Dendritic cell treated with granulocyte-macrophage colony-stimulating factor and Interleukin-4, amounts not matched to agents 40 ng/mL and 50 ng/mL, for 4 days (primary cell): ENCODE data around the gene MCRIP1.

ENCODE experiments used
- H3K27ac Mint-ChIP-seq: one replicate; pipeline ENCODE4 v1.8.0; 2022; ENCODE audit warnings: mild to moderate bottlenecking, mixed read lengths
- H3K27me3 Mint-ChIP-seq: one replicate; pipeline ENCODE4 v1.8.0; 2022; ENCODE audit warnings: mild to moderate bottlenecking, mixed read lengths
- H3K36me3 Mint-ChIP-seq: one replicate; pipeline ENCODE4 v1.8.0; 2022; ENCODE audit warnings: low read depth, mixed read lengths
- H3K4me1 Mint-ChIP-seq: one replicate; pipeline ENCODE4 v1.8.0; 2022; ENCODE audit warnings: low read depth, mixed read lengths
- H3K4me3 Mint-ChIP-seq: one replicate; pipeline ENCODE4 v1.8.0; 2022; ENCODE audit warnings: mild to moderate bottlenecking, moderate library complexity, mixed read lengths
- H3K9me3 Mint-ChIP-seq: one replicate; pipeline ENCODE4 v1.8.0; 2022; ENCODE audit warnings: mixed read lengths
- intact Hi-C: fragments of 100-400 bp; cut with micrococcal nuclease; formaldehyde crosslinking; loops from one replicate; pipeline ENCODE4 v1.15.0; 2022

Gene MCRIP1

DNA sequence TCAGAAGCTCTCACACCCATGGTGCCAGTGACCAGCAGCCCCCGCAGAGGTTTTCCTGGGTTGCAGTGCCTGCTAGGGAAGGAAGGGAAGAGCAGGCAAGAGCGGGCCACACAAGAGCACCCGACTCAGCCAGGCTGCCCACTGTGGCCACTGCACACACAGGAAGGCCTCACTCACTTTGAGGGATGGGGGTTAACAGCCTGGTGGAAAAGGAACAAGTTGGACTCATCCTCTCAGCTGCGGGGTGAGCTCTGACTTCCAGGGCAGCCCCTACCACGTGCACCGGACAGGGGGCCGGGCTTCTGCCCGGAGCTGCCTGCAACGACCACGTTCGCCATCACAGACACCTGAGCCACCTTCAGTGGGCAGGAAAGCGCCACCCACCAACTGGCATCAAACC, 19.1 kb upstream of the MCRIP1 start:
- Mint-ChIP-seq H3K27ac (no peak overlapping the region), H3K36me3 (peaks cover 99% of the 10 kb centered on the region), H3K4me1 (peaks cover 11% of the 10 kb centered on the region)

DNA sequence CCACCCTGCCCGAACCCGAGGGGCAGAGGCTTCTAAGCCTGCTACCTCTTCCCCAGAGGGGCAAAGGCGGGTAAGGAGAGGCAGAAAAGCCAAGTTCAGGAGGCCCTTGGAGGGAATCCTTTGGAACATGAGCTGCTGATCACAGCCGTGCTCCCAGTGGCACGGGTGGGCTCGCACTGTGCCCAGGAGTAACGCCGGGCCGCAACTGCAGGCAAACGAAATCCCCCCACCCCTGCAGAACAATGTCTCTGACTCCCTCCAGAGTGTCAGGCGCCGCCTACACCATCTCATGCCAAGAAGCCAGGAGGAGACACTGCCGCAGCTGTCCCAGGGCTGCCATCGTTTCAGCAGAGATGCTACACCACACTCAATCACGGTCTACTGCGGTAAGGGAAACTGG, 18.3 kb upstream of the MCRIP1 start:
- Mint-ChIP-seq H3K36me3 (peaks cover 99% of the 10 kb centered on the region), H3K4me3 (no peak overlapping the region), H3K9me3 (no peaks in the 10 kb centered on the region), H3K27me3 (no peaks in the 10 kb centered on the region), H3K27ac (no peak overlapping the region), H3K4me1 (peaks cover 9% of the 10 kb centered on the region)
- intact Hi-C loops, result no loop called here

More for the DNA sequence above, 19.1 kb upstream of the MCRIP1 start:
- intact Hi-C loops, result no loop called here
- Mint-ChIP-seq H3K27me3 (no peaks in the 10 kb centered on the region), H3K9me3 (no peaks in the 10 kb centered on the region), H3K4me3 (no peak overlapping the region)

DNA sequence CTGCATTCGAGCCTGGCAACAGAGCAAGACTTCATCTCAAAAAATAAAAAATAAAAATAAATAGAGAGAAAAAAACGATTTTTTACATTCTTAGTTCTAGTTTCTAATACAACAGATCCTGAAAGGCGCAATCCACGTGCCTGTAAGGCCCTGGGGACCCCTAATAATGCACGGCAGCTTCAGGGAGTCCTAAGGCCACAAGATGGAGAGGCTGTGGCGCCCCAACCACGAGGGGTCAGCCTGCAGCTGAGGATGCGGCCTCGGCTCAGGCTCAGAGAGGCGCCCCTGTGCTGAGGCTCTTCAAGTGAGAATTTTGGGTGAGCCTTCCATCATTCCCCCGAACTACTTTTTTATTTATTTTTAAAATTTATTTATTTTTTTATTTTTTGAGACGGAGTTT, 16.4 kb upstream of the MCRIP1 start:
- no peak overlapping the region for H3K27ac Mint-ChIP-seq
- H3K27me3 Mint-ChIP-seq, result no peaks in the 10 kb centered on the region
- intact Hi-C loops, result no loop called here
- no peaks in the 10 kb centered on the region for H3K9me3 Mint-ChIP-seq
- H3K4me1 Mint-ChIP-seq, result peaks cover 8% of the 10 kb centered on the region
- peaks cover 99% of the 10 kb centered on the region for H3K36me3 Mint-ChIP-seq
- no peak overlapping the region for H3K4me3 Mint-ChIP-seq

DNA sequence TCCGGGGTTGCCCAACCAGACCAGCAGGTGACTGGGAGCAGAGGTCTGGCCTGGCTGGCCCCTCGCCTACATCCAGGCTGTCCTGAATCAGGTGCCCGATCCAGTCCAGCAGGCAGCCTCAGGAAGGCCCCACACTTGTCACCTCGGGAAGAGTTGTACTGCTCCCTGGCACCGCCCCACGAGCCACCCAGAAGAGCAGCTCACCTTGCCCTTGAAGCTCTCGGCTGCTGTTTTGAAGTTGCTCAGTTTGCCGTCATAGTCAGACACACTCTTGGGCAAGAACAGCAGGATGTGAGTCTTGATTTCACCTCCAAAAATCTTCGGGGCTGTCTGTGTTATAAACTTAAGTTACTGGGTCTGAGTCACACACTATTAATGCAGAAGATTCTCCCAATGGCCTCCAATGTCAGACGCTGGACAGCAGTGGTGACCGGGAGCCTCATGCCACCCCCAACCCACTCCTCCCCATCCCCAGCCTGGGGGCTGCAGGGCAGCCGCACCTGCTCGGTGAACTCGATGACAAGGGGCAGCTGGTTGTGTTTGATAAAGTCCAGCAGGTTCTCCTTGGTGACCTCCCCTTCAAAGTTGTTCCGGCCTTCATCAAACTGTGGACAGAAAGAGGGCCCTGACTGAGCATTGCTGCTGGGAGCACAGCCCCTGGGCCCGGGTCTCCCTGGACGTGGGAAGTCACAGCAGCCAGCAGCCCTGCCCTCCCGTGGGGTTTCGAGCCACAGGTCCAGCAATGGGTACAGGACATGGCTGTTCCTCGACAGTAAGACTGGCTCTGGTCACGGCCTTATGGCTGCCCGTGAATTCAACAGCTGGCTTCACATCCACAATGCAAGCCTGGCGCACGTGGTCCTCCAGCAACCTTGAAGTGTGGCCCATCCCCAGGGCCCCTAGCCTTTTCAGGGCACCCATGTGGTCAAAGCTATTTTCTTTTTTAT, 13.9 kb upstream of the MCRIP1 start:
- no peak overlapping the region for H3K4me3 Mint-ChIP-seq
- no peak overlapping the region for H3K27ac Mint-ChIP-seq
- no peaks in the 10 kb centered on the region for H3K9me3 Mint-ChIP-seq
- H3K4me1 Mint-ChIP-seq, result peaks cover 17% of the 10 kb centered on the region
- intact Hi-C loops, result no loop called here
- H3K36me3 Mint-ChIP-seq, result peaks cover 98% of the 10 kb centered on the region
- no peaks in the 10 kb centered on the region for H3K27me3 Mint-ChIP-seq

DNA sequence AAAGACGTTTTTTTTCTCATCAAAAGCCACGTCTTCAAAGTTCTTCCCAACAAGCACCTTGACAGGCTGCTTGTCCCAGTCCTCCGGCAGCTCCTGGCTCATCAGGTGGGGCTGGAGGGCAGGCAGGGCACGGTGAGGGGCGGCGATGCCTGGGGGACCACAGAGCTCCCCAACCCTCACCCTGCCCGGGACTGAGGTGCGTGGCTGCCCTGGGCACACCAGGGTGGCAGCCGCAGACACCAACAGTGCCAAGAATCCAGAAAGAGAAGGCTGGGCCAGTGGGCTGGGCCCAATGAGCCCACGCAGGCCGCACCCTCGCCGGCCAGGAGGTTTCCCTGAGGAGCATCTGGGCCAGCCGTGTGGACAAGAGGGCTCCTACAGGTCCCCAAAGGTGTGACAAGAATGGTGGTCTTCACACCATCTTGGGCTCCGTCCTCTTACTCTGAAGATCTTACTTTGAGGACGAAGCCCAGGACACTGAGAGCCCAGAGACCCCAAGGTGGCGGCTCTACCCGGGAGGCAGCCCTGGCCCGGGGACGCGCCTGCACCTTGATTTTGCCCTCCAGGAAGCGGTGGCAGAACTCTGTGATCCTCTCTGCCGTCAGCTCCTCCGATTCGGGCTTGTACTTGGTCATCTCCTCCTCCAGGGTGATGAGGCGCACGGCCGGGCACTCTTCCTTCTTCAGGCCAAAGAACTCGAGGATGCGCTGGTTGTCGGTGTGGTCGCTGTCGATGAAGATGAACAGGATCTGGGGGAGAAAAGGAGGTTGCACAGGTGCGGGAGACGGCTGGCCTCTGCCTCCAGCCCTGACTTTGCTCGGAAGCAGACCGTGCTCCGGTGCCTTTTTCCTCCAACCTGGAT, 13.0 kb upstream of the MCRIP1 start:
- Mint-ChIP-seq H3K27me3 (no peaks in the 10 kb centered on the region), H3K36me3 (peaks cover 89% of the 10 kb centered on the region)
- intact Hi-C loops, result no loop called here

DNA sequence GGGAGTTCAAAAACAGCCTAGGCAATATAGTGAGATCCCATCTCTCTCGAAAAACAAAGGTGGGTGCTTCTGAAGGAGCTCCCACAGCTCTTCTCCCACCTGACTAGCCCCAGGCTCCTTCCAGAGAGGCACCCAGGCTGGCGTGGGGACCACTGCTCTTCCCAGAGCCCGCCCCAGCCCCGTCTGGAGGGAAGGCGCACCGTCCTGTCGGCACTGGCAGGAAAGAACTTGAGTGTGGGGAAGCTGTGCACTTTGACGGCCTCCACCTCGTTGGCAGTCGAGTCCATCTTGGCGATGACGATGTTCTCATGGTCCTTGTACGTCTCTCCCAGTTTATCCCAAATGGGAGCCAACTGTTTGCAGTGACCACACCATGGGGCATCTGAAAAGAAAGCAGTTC, 12.3 kb upstream of the MCRIP1 start:
- no peaks in the 10 kb centered on the region for H3K27me3 Mint-ChIP-seq
- no peaks in the 10 kb centered on the region for H3K9me3 Mint-ChIP-seq
- peaks cover 31% of the 10 kb centered on the region for H3K4me1 Mint-ChIP-seq
- H3K36me3 Mint-ChIP-seq, result peaks cover 81% of the 10 kb centered on the region
- no peak overlapping the region for H3K4me3 Mint-ChIP-seq
- intact Hi-C loops, result no loop called here
- H3K27ac Mint-ChIP-seq, result no peak overlapping the region

More for the DNA sequence above, 13.0 kb upstream of the MCRIP1 start:
- Mint-ChIP-seq H3K4me1 (peaks cover 26% of the 10 kb centered on the region), H3K9me3 (no peaks in the 10 kb centered on the region), H3K27ac (no peak overlapping the region), H3K4me3 (no peak overlapping the region)

DNA sequence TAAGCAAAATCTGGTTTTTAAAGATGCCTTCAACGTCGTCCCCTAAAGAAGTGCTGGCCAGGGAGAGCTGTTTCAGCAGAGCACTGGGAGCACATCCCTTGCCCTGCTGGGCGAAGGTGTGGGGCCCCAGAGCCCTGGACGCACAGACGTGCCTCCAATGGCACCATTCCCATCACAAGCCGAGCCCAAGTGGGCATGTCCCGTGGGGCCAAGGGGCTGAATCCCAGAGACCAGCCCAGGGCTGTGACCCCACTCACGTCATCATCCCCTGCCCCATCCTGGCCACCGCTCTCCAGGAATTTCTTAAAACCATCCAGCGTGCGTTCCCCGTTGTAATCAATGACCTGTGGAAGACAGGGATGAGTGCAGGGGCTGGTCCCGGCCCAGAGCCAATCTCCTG, 11.8 kb upstream of the MCRIP1 start:
- intact Hi-C loops, result no loop called here
- Mint-ChIP-seq H3K9me3 (no peaks in the 10 kb centered on the region), H3K27me3 (no peaks in the 10 kb centered on the region), H3K4me3 (no peak overlapping the region), H3K27ac (peak overlapping the region; percentile 52), H3K4me1 (peaks cover 31% of the 10 kb centered on the region), H3K36me3 (peaks cover 78% of the 10 kb centered on the region)

DNA sequence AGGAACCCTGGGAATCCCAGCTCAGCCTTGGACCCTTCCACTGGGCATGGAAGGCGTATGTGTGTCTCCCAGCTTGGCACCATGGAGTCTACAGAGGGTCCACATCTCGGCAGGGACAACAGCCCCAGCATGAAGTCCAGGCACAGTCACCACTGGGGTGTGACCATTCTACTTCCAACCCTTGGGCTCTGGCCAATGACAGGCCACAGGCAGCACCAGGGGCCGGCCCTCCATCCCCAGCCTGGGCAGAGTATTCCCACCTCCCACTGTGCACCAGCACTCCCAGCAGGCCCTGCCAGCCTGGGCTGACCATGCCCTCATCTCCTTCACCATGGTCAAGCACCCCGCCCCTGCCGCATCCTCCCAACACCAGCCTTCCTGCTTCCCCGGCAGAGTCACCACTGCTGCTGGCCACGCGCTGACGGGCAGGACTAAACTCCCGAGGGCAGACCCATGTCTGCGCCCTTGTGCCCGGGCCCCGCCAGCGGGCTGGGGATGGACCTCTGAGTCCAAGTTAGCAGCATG, 11.3 kb upstream of the MCRIP1 start:
- peaks cover 31% of the 10 kb centered on the region for H3K4me1 Mint-ChIP-seq
- no peaks in the 10 kb centered on the region for H3K27me3 Mint-ChIP-seq
- H3K9me3 Mint-ChIP-seq, result no peaks in the 10 kb centered on the region
- intact Hi-C loops, result no loop called here
- peaks cover 73% of the 10 kb centered on the region for H3K36me3 Mint-ChIP-seq
- H3K27ac Mint-ChIP-seq, result peak overlapping the region; percentile 52
- H3K4me3 Mint-ChIP-seq, result no peak overlapping the region

DNA sequence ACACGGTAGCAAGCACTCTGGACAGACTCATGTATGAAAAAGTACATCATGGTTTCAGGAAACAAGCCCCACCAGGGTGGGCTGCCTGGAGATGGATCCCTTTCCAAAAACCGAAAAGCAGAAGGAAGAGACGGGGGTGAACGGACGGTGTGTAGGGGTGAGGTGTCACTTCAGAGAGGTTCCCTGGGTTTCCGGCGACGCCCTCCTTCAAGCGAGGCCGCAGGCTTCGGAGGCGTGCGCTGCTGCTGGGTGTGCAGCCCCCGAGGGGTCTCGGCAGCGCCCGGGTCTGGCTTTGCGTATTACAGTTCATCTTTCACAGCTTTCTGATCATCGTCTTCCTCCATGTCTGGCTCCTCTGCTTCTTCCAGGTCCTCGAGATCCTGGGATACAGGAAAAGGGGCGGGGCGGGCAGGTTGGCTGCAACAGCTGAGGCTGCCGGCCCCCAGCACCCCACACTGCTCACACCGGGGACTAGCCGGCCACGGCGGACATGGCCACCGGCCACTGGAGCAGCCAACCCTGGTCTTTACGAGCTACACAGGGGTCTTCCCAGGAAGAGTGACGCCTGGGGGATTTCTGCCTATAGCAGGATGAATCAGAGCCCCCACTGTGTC, 10.7 kb upstream of the MCRIP1 start:
- Mint-ChIP-seq H3K36me3 (peaks cover 67% of the 10 kb centered on the region), H3K4me3 (no peak overlapping the region), H3K9me3 (no peaks in the 10 kb centered on the region), H3K27me3 (no peaks in the 10 kb centered on the region), H3K27ac (no peak overlapping the region), H3K4me1 (peaks cover 31% of the 10 kb centered on the region)
- intact Hi-C loops, result no loop called here

DNA sequence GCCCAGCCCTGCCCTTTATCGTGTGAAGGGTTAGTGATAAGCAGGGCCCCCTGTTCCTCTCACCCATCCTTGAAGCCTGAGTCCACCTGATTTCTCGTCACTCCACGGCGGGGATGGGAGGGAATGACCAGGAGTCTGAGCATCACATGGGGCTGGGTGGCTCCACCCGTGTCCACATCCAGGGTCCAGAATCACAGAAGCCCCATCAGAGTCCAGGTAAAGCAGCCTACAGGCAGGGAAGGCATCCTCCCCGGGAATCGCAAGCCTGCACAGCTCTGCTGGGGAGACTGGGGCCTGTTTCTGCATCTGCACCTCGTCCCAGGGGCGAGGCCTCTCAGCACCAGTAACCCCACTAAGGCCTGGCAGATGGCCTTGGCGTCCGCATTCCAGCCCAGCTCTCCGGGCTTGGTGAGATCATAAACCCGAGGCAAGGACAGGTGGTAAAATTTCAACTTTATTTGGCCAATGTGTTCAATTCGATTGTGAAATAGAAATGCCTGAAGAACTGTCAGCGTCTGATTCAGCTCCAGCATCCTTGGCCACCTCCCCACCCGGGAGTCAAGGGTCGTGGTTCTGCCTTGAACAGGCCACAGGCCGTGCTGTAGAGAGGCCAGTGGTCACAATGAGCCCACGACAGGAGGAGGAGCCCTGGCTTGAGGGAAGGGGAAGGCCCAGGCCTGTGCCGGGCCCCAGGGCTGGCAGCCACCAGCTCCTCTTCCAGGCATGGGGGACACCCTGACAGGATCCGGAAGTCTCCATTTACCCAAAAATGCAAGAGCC, 9.8 kb upstream of the MCRIP1 start:
- H3K27me3 Mint-ChIP-seq, result no peaks in the 10 kb centered on the region
- intact Hi-C loops, result no loop called here
- H3K9me3 Mint-ChIP-seq, result no peaks in the 10 kb centered on the region
- peaks cover 58% of the 10 kb centered on the region for H3K36me3 Mint-ChIP-seq
- H3K27ac Mint-ChIP-seq, result no peak overlapping the region
- H3K4me1 Mint-ChIP-seq, result peaks cover 34% of the 10 kb centered on the region
- H3K4me3 Mint-ChIP-seq, result no peak overlapping the region

DNA sequence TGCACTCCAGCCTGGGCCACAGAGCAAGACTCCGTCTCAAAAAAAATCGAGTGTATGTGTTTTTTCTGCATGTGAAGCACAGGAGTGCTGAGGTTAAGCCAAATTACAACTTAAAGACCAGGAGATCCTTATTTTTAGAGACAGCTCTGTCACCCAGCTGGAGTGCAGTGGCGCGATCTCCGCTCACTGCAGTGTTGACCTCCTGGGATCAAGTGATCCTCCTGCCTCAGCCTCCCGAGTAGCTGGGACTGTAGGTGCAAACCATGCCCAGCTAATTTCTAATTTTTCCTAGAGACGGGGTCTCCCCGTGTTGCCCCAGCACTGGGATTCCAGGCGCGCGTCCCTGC, 9.3 kb upstream of the MCRIP1 start:
- Mint-ChIP-seq H3K4me1 (peaks cover 40% of the 10 kb centered on the region), H3K27me3 (no peaks in the 10 kb centered on the region), H3K9me3 (no peaks in the 10 kb centered on the region), H3K36me3 (peaks cover 52% of the 10 kb centered on the region), H3K27ac (no peak overlapping the region), H3K4me3 (no peak overlapping the region)
- intact Hi-C loops, result no loop called here

DNA sequence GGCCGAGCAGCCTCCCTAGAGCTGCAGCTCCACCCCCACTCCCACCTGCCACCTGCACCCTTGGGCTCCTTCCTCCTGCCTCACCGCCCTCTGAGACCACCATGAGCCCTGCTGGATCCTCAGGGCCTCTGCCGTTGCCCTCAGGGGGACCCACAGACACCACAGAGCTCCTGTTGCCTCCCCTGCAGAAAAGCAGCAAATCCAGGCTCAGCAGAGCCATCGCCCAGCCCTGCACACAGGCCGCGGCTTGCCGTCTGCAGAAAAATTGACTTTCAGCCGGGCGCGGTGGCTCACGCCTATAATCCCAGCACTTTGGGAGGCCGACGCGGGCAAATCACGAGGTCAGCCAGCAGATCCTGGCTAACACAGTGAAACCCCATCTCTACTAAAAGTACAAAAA, 8.8 kb upstream of the MCRIP1 start:
- no peaks in the 10 kb centered on the region for H3K27me3 Mint-ChIP-seq
- H3K4me1 Mint-ChIP-seq, result peaks cover 44% of the 10 kb centered on the region
- no peak overlapping the region for H3K27ac Mint-ChIP-seq
- peaks cover 47% of the 10 kb centered on the region for H3K36me3 Mint-ChIP-seq
- intact Hi-C loops, result no loop called here
- H3K4me3 Mint-ChIP-seq, result no peak overlapping the region
- H3K9me3 Mint-ChIP-seq, result no peaks in the 10 kb centered on the region
